ENCODE results near the gene ASAP2. TPM values are rescaled to one million over a fixed set of nuclear protein-coding genes. Genes with fewer than 3 reads are reported as not detected.

The ASAP2 gene
- total RNA-seq, 4 donors from 2014 or later: 33.2 to 62.1 (median 54.5) TPM

- TF ChIP-seq EP300 (IDR thresholded peaks at IDR 0.05; ENCODE audit: low read depth): no peak
- TF ChIP-seq POLR2A (IDR thresholded peaks at IDR 0.05): no peak
- TF ChIP-seq POLR2AphosphoS5 (IDR thresholded peaks at IDR 0.05): no peak
- TF ChIP-seq CTCF (IDR thresholded peaks at IDR 0.05): no peak
- intact Hi-C loops (cut with DNase I; ENCODE audit: low total_unique reads): no loop called here
- 68 to 76% methylated on average over 4 to 7 of the region's 7 CpGs for WGBS, 2 donors (ENCODE audit: low coverage in 1 of 2)
Observed at GRCh38 chr2:9445089-9445488, 238.5 kb downstream of the ASAP2 start.

GRCh38 chr2:9451231-9451630 is 244.6 kb downstream of the ASAP2 start:
- no peak for DNase-seq
- WGBS, 2 donors (ENCODE audit: low coverage in 1 of 2): 60 to 86% methylated on average over 1 of the region's 1 CpG
- no peaks in the 10 kb centered on the region for H3K4me1 ChIP-seq
- peaks cover 0 to 19% (median 4%) of the 10 kb centered on the region in 4 donors for H3K36me3 ChIP-seq
- intact Hi-C loops (cut with DNase I; ENCODE audit: low total_unique reads): no loop called here
- no peaks in the 10 kb centered on the region for H3K27me3 ChIP-seq
- no peak overlapping the region for H3K4me3 ChIP-seq
- H3K27ac ChIP-seq: no peak overlapping the region
- no peaks in the 10 kb centered on the region for H3K9me3 ChIP-seq
- TF ChIP-seq POLR2AphosphoS5 (IDR thresholded peaks at IDR 0.05): no peak
- TF ChIP-seq EP300 (IDR thresholded peaks at IDR 0.05; ENCODE audit: low read depth): no peak
- TF ChIP-seq CTCF (IDR thresholded peaks at IDR 0.05): no peak
- no peak for TF ChIP-seq POLR2A (IDR thresholded peaks at IDR 0.05)
- in situ Hi-C loops (cut with MboI; ENCODE audit: low pct_ligation_motif_present in 1 of 4, low pct_unique_long_range_greater_than_20kb in 1 of 4, low sequenced_read_pairs in 3 of 4): no loop called here

More at GRCh38 chr2:9445089-9445488, 238.5 kb downstream of the ASAP2 start:
- Histone ChIP-seq H3K4me1 (no peaks in the 10 kb centered on the region), H3K4me3 (no peak overlapping the region), H3K27ac (no peak overlapping the region), H3K27me3 (no peaks in the 10 kb centered on the region), H3K9me3 (no peaks in the 10 kb centered on the region), H3K36me3 (peaks cover 0 to 30% (median 7%) of the 10 kb centered on the region in 4 donors)
- DNase-seq: no peak
- in situ Hi-C loops (cut with MboI; ENCODE audit: low pct_ligation_motif_present in 1 of 4, low pct_unique_long_range_greater_than_20kb in 1 of 4, low sequenced_read_pairs in 3 of 4): no loop called here

Other genes with a start within 250 kb of the ASAP2 start
- 100 to 1,000 TPM in 1 of 4 donors, 10 to 100 TPM in 2, 1 to 10 TPM in 1; 10.0 to 132 (median 89.2) TPM for gene MBOAT2, start 203.1 kb upstream of the ASAP2 start, total RNA-seq
- 10 to 100 TPM; 10.7 to 27.7 (median 21.7) TPM for gene ITGB1BP1, start 216.7 kb downstream of the ASAP2 start, total RNA-seq
- 100 to 1,000 TPM in 1 of 4 donors, 10 to 100 TPM in 3; 17.6 to 173 (median 22.2) TPM for gene CPSF3, start 216.8 kb downstream of the ASAP2 start, total RNA-seq

Data from transverse colon (tissue), 4 donors.